MCF 10A (cell line): Measurements from ENCODE around the gene DHX8. TPM values are rescaled to one million over a fixed set of nuclear protein-coding genes. Genes with fewer than 3 reads are reported as not detected.
A peak's percentile ranks its signal among the peaks of the same experiment; 100 is the strongest.

ENCODE experiments used
- BruUV-seq: library from RNA; stranded (reverse); fragments of 400-500 nt; replicated peaks from 2 replicates; lab custom pipeline; 2021; lab: Mats Ljungman, UMichigan
- CTCF ChIA-PET: fragments of 300-600 bp; sonication (Branson Sonifier 250); formaldehyde crosslinking; extraction: SDS; loops from one replicate; lab custom pipeline; 2021; ENCODE audit warnings: antibody characterized with exemption, inconsistent platforms; lab: Yijun Ruan, JAX
- POLR2A ChIA-PET: fragments of 300-600, 350-650 bp; sonication (Branson Sonifier 250); formaldehyde crosslinking; extraction: SDS; loops from one replicate; lab custom pipeline; 2020; ENCODE audit warnings: antibody characterized with exemption, inconsistent platforms; lab: Yijun Ruan, JAX
- DNase-seq: peaks from one replicate; pipeline ENCODE4 v3.0.0-alpha.2; 2018; ENCODE audit not compliant: unreplicated experiment
- H3K27ac Mint-ChIP-seq: one replicate; pipeline ENCODE4 v1.8.0; 2022; ENCODE audit warnings: mild to moderate bottlenecking, low read depth, mixed read lengths; ENCODE audit not compliant: unreplicated experiment
- H3K27me3 Mint-ChIP-seq: one replicate; pipeline ENCODE4 v1.8.0; 2022; ENCODE audit warnings: mixed read lengths; ENCODE audit not compliant: insufficient read depth, unreplicated experiment
- H3K36me3 Mint-ChIP-seq: one replicate; pipeline ENCODE4 v1.8.0; 2022; ENCODE audit warnings: mild to moderate bottlenecking, moderate library complexity, mixed read lengths; ENCODE audit not compliant: insufficient read depth, unreplicated experiment
- H3K4me1 Mint-ChIP-seq: one replicate; pipeline ENCODE4 v1.8.0; 2022; ENCODE audit warnings: mixed read lengths; ENCODE audit not compliant: insufficient read depth, unreplicated experiment
- H3K4me3 Mint-ChIP-seq: one replicate; pipeline ENCODE4 v1.8.0; 2022; ENCODE audit warnings: mild to moderate bottlenecking, moderate library complexity, mixed read lengths; ENCODE audit not compliant: unreplicated experiment
- H3K9me3 Mint-ChIP-seq: one replicate; pipeline ENCODE4 v1.8.0; 2022; ENCODE audit warnings: mixed read lengths; ENCODE audit not compliant: unreplicated experiment
- CTCF ChIP-seq: fragments of 200-600 bp; IDR thresholded peaks from one replicate; pipeline ENCODE4 v1.8.0; 2022; ENCODE audit warnings: antibody characterized with exemption, mild to moderate bottlenecking; ENCODE audit not compliant: unreplicated experiment
- intact Hi-C: fragments of 100-400 bp; cut with micrococcal nuclease; formaldehyde crosslinking; loops from 2 replicates; pipeline ENCODE4 v1.14.1; 2022
- total RNA-seq: library from RNA; stranded (reverse); gene quantifications from 2 replicates; pipeline ENCODE4 v1.2.3, GENCODE V29; 2022

DHX8 gene
- total RNA-seq, 1 experiment from 2014 or later: 56.9 TPM

GRCh38 chr17:43438626-43439025 lies 45.1 kb upstream of the DHX8 start:
- intact Hi-C loops: no loop called here
- ChIA-PET CTCF (interaction anchor here (0.6 to 1.4 kb wide), 4 partner anchors 18 to 45 kb away, joined by 3 to 4 read pairs (median 4); partner anchors contain the start of gene DHX8), POLR2A (interaction anchor here (0.7 to 1.4 kb wide), 5 partner anchors 11 to 629 kb away, joined by 3 to 5 read pairs (median 4); no protein-coding TSS in a partner anchor)
- DNase-seq: no peak
- Mint-ChIP-seq H3K27ac (no peak overlapping the region), H3K4me3 (no peak overlapping the region), H3K36me3 (no peaks in the 10 kb centered on the region), H3K9me3 (no peaks in the 10 kb centered on the region), H3K4me1 (peaks cover 28% of the 10 kb centered on the region), H3K27me3 (no peaks in the 10 kb centered on the region)
- no TSS peak for BruUV-seq
- no peak for TF ChIP-seq CTCF

DNA sequence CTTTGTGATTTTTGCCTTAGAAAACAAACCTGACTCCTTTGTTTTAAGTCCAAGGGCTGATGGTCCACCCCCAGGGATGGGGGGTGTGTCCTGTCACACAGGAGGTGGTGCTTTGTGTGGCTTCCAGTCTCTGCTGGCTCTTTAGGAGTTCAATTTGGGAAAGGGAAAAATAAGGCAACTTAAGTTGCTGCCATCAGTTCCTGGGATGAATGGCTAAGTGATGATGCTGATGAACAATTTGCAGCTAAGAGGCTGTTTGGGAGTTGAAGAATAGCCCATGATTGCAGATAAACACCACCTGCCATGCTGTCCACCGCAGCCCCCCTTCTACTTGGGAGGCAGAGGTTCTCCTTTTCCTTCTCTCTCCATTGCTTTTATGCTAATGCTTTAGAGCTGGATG lies 44.7 kb upstream of the DHX8 start:
- no peak for DNase-seq
- no TSS peak for BruUV-seq
- no peaks in the 10 kb centered on the region for H3K36me3 Mint-ChIP-seq
- CTCF ChIA-PET: interaction anchor here (0.6 to 1.0 kb wide), 3 partner anchors 18 to 45 kb away, joined by 3 to 4 read pairs (median 4); partner anchors contain the start of gene DHX8
- H3K4me3 Mint-ChIP-seq: no peak overlapping the region
- no peaks in the 10 kb centered on the region for H3K27me3 Mint-ChIP-seq
- intact Hi-C loops: no loop called here
- H3K27ac Mint-ChIP-seq: no peak overlapping the region
- no peak for TF ChIP-seq CTCF
- no peaks in the 10 kb centered on the region for H3K9me3 Mint-ChIP-seq
- H3K4me1 Mint-ChIP-seq: peaks cover 27% of the 10 kb centered on the region
- POLR2A ChIA-PET: interaction anchor here (1.0 to 1.1 kb wide), 3 partner anchors 10 to 20 kb away, joined by 3 to 5 read pairs (median 4); no protein-coding TSS in a partner anchor

GRCh38 chr17:43442711-43443110 lies 41.1 kb upstream of the DHX8 start:
- Mint-ChIP-seq H3K36me3 (no peaks in the 10 kb centered on the region), H3K4me1 (peaks cover 22% of the 10 kb centered on the region), H3K9me3 (no peaks in the 10 kb centered on the region), H3K27ac (no peak overlapping the region), H3K4me3 (no peak overlapping the region), H3K27me3 (no peaks in the 10 kb centered on the region)
- intact Hi-C loops: loop anchor here (1.0 kb wide), 1 partner anchor 41 kb away; no protein-coding TSS in a partner anchor
- DNase-seq: peak; percentile 66
- CTCF ChIA-PET: interaction anchor here (0.6 to 1.5 kb wide), 6 partner anchors 9 to 504 kb away, joined by 3 to 9 read pairs (median 4); partner anchors contain the start of gene DHX8
- TF ChIP-seq CTCF: no peak
- BruUV-seq: no TSS peak
- POLR2A ChIA-PET: interaction anchor here (0.7 to 9.8 kb wide), 11 partner anchors 10 to 420 kb away, joined by 3 to 191 read pairs (median 22); partner anchors contain the start of gene ARL4D

DNA sequence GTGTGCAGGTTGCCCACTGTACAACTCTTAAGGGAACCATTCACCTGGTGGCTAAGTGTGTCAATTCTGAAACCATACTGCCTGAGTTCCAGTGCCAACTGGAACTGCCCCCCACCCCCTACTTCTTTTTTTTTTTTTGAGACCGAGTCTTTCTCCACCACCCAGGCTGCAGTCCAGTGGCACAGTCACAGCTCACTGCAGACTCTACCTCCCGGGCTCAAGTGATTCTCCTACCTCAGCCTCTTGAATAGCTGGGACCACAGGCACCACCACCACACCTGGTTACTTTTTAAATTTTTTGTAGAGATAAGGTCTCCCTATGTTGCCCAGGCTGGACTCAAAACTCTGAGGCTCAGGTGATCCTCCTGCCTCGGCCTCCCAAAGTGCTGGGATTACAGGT lies 40.4 kb upstream of the DHX8 start:
- BruUV-seq: no TSS peak
- no peak for TF ChIP-seq CTCF
- no peak for DNase-seq
- H3K4me3 Mint-ChIP-seq: no peak overlapping the region
- no peaks in the 10 kb centered on the region for H3K9me3 Mint-ChIP-seq
- POLR2A ChIA-PET: interaction anchor here (0.8 to 9.8 kb wide), 12 partner anchors 11 to 75 kb away, joined by 3 to 191 read pairs (median 18); partner anchors contain the start of gene ARL4D
- H3K27me3 Mint-ChIP-seq: no peaks in the 10 kb centered on the region
- intact Hi-C loops: no loop called here
- peak overlapping the region; percentile 97 for H3K27ac Mint-ChIP-seq
- CTCF ChIA-PET: interaction anchor here (0.6 to 1.5 kb wide), 8 partner anchors 10 to 505 kb away, joined by 3 to 9 read pairs (median 4); partner anchors contain the start of gene DHX8
- no peaks in the 10 kb centered on the region for H3K36me3 Mint-ChIP-seq
- H3K4me1 Mint-ChIP-seq: peaks cover 22% of the 10 kb centered on the region
